ENCODE data around the gene DGKQ. TPM values are rescaled to one million over a fixed set of nuclear protein-coding genes. Genes with fewer than 3 reads are reported as not detected.

DGKQ gene
- total RNA-seq, 4 donors from 2014 or later = 3.2 to 5.2 (median 4.5) TPM

- peak in 1 of 2 donors; percentile 22 for DNase-seq
- intact Hi-C loops (cut with DNase I; ENCODE audit: low total_unique reads) (no loop called here), in situ Hi-C loops (cut with MboI; ENCODE audit: low sequenced_read_pairs in 4 of 4) (no loop called here)
- peak in 1 of 2 donors; percentile 24 for ATAC-seq
- Histone ChIP-seq H3K9me3 (no peaks in the 10 kb centered on the region), H3K4me3 (no peak overlapping the region), H3K27me3 (no peaks in the 10 kb centered on the region), H3K27ac (no peak overlapping the region), H3K36me3 (peaks cover 0 to 9% of the 10 kb centered on the region in 2 donors), H3K4me1 (no peaks in the 10 kb centered on the region)
- TF ChIP-seq POLR2A (IDR thresholded peaks at IDR 0.05) = no peak
- TF ChIP-seq CTCF (IDR thresholded peaks at IDR 0.05 in 4 of 5, conservative IDR thresholded peaks at IDR 0.05 in 1 of 5) = no peak
These were observed 22.2 kb downstream of the DGKQ start for GRCh38 chr4:951186-951585.

DNA sequence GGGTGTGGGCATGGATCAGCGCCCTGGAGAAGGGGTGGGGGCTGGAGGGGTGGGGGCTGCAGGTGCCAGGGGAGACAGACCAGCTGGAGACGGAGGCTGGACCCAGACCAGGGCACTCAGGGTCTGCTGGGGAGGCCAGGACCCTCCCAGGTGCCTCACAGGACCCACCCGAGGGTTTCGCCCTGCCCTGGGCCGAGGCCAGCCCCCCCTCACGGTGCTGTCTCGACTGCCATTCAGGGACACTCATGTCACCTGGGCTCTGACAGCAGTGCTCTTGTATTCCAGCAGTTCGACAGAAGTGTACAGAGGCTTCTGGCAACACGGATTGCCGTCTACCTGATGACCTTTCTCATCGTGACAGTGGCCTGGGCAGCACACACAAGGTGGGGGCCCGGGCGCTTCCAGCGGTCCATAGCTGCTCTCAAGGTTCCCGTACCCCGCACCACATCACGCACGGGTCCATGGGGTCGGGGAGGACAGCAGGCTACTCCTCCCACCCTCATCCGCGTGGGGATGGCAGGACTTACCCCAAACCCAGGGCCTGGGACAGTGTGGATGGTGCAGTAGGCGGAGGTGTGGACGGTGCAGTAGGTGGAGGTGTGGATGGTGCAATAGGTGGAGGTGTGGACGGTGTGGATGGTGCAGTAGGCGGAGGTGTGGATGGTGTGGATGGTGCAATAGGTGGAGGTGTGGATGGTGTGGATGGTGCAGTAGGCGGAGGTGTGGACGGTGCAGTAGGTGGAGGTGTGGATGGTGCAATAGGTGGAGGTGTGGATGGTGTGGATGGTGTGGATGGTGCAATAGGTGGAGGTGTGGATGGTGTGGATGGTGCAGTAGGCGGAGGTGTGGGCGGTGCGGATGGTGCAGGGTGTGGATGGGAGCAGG is 23.0 kb downstream of the DGKQ start:
- H3K36me3 ChIP-seq = peaks cover 0 to under 1% of the 10 kb centered on the region in 2 donors
- ATAC-seq (no peak), DNase-seq (peak in 1 of 2 donors; percentile 9)
- TF ChIP-seq CTCF (IDR thresholded peaks at IDR 0.05 in 4 of 5, conservative IDR thresholded peaks at IDR 0.05 in 1 of 5) (no peak), POLR2A (IDR thresholded peaks at IDR 0.05) (no peak)
- H3K27ac ChIP-seq = no peak overlapping the region
- in situ Hi-C loops (cut with MboI; ENCODE audit: low sequenced_read_pairs in 4 of 4) = no loop called here
- no peaks in the 10 kb centered on the region for H3K4me1 ChIP-seq
- no peaks in the 10 kb centered on the region for H3K9me3 ChIP-seq
- no peak overlapping the region for H3K4me3 ChIP-seq
- intact Hi-C loops (cut with DNase I; ENCODE audit: low total_unique reads) = no loop called here
- H3K27me3 ChIP-seq = no peaks in the 10 kb centered on the region

DNA sequence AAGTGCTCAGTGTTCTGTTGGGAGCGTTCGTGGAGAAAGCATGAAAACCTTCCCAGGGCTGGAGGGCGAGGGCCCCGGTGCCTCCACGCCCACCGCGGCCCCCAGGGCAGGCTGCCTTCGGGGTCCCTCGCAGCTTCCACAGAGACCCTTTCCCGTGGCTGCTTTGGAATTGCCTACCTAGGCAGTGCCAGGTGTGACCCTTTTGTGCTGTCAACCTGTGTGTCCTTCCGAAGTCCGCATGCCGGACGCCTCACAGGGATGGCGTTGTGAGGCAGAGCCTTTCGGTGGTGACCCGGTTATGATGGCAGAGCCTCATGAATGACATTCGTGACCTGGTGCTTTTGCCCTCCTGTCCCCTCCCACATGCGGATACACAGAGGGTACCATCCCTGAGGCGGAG is 23.7 kb downstream of the DGKQ start:
- no peaks in the 10 kb centered on the region for H3K27me3 ChIP-seq
- DNase-seq (peak in 1 of 2 donors; percentile 5), ATAC-seq (no peak)
- H3K4me1 ChIP-seq = no peaks in the 10 kb centered on the region
- no peaks in the 10 kb centered on the region for H3K36me3 ChIP-seq
- intact Hi-C loops (cut with DNase I; ENCODE audit: low total_unique reads) = no loop called here
- no peaks in the 10 kb centered on the region for H3K9me3 ChIP-seq
- H3K4me3 ChIP-seq = no peak overlapping the region
- TF ChIP-seq CTCF (IDR thresholded peaks at IDR 0.05 in 4 of 5, conservative IDR thresholded peaks at IDR 0.05 in 1 of 5) (no peak), POLR2A (IDR thresholded peaks at IDR 0.05) (no peak)
- in situ Hi-C loops (cut with MboI; ENCODE audit: low sequenced_read_pairs in 4 of 4) = no loop called here
- no peak overlapping the region for H3K27ac ChIP-seq

DNA sequence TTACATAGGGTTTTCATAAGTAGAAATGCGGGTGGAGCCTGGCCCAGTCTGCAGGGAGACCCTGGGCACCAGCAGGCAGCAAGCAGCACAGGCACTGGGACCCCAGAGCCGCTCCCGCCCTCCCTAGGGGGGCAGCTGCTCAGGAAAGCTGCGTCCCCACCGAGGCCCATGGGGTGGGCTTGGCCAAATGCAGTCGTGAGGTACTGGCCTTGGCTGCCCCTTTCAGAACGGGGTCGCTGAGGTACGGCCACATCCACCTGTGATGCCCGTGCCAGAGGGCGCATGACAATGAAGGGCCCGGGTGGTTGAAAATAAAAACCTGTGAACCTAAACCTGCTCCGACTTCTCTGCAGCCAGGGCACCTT is 24.5 kb downstream of the DGKQ start:
- no peak overlapping the region for H3K27ac ChIP-seq
- H3K4me3 ChIP-seq = no peak overlapping the region
- H3K4me1 ChIP-seq = no peaks in the 10 kb centered on the region
- H3K27me3 ChIP-seq = no peaks in the 10 kb centered on the region
- TF ChIP-seq CTCF (IDR thresholded peaks at IDR 0.05 in 4 of 5, conservative IDR thresholded peaks at IDR 0.05 in 1 of 5) (no peak), POLR2A (IDR thresholded peaks at IDR 0.05) (no peak)
- intact Hi-C loops (cut with DNase I; ENCODE audit: low total_unique reads) (no loop called here), in situ Hi-C loops (cut with MboI; ENCODE audit: low sequenced_read_pairs in 4 of 4) (no loop called here)
- no peaks in the 10 kb centered on the region for H3K36me3 ChIP-seq
- ATAC-seq (no peak), DNase-seq (peak in 1 of 2 donors; percentile 3)
- H3K9me3 ChIP-seq = no peaks in the 10 kb centered on the region

Data from gastrocnemius medialis (tissue), 4 donors.